Retina (tissue), 1 donor: ENCODE data around the gene DLG2.
"Not testable (repeated sequence)": the region's sequence is repeated elsewhere in the genome, so short reads cannot be mapped to it uniquely, and the experiment has no call there.

Source experiments
- DNase-seq: peaks from one replicate; pipeline ENCODE4 v3.0.0-alpha.2; 2016

DLG2 gene

GRCh38 chr11:85431319-85431718 is 195.8 kb downstream of the DLG2 start:
- no peak for DNase-seq

- DNase-seq: no peak
These were observed 203.3 kb downstream of the DLG2 start for GRCh38 chr11:85423794-85424193.

GRCh38 chr11:85423316-85423715 is 203.8 kb downstream of the DLG2 start:
- no peak for DNase-seq

- DNase-seq: no peak
These were observed 213.0 kb downstream of the DLG2 start for GRCh38 chr11:85414175-85414574.

GRCh38 chr11:85407648-85408047 is 219.5 kb downstream of the DLG2 start:
- no peak for DNase-seq

- no peak for DNase-seq
These were observed 220.3 kb downstream of the DLG2 start for GRCh38 chr11:85406841-85407240.

- no peak for DNase-seq
These were observed 220.8 kb downstream of the DLG2 start for GRCh38 chr11:85406316-85406715.

GRCh38 chr11:85395515-85396055 is 231.6 kb downstream of the DLG2 start:
- DNase-seq: not testable (repeated sequence)

GRCh38 chr11:85394283-85394682 is 232.9 kb downstream of the DLG2 start:
- DNase-seq: no peak

GRCh38 chr11:85391141-85391540 is 236.0 kb downstream of the DLG2 start:
- no peak for DNase-seq

- no peak for DNase-seq
These were observed 241.6 kb downstream of the DLG2 start for GRCh38 chr11:85385547-85385946.

GRCh38 chr11:85385111-85385510 is 242.0 kb downstream of the DLG2 start:
- DNase-seq: no peak

- DNase-seq: no peak
These were observed 248.1 kb downstream of the DLG2 start for GRCh38 chr11:85379066-85379465.

- no peak for DNase-seq
These were observed 249.2 kb downstream of the DLG2 start for GRCh38 chr11:85377901-85378300.

- DNase-seq: no peak
These were observed 267.3 kb downstream of the DLG2 start for GRCh38 chr11:85359859-85360258.

GRCh38 chr11:85355921-85356320 is 271.2 kb downstream of the DLG2 start:
- no peak for DNase-seq

- DNase-seq: not testable (repeated sequence)
These were observed 277.6 kb downstream of the DLG2 start for GRCh38 chr11:85349539-85349938.

- DNase-seq: no peak
These were observed 278.2 kb downstream of the DLG2 start for GRCh38 chr11:85348945-85349344.

GRCh38 chr11:85347291-85347690 is 279.9 kb downstream of the DLG2 start:
- no peak for DNase-seq

- DNase-seq: no peak
These were observed 280.7 kb downstream of the DLG2 start for GRCh38 chr11:85346484-85346883.

- DNase-seq: not testable (repeated sequence)
These were observed 286.3 kb downstream of the DLG2 start for GRCh38 chr11:85340846-85341245.

GRCh38 chr11:85318573-85318972 is 308.6 kb downstream of the DLG2 start:
- DNase-seq: no peak

GRCh38 chr11:85316967-85317366 is 310.2 kb downstream of the DLG2 start:
- no peak for DNase-seq

GRCh38 chr11:85313741-85314140 is 313.4 kb downstream of the DLG2 start:
- DNase-seq: no peak

GRCh38 chr11:85310479-85310878 is 316.7 kb downstream of the DLG2 start:
- DNase-seq: no peak

GRCh38 chr11:85307366-85307765 is 319.8 kb downstream of the DLG2 start:
- DNase-seq: no peak
